Measurements from ENCODE around the gene DGKB.

DGKB gene

DNA sequence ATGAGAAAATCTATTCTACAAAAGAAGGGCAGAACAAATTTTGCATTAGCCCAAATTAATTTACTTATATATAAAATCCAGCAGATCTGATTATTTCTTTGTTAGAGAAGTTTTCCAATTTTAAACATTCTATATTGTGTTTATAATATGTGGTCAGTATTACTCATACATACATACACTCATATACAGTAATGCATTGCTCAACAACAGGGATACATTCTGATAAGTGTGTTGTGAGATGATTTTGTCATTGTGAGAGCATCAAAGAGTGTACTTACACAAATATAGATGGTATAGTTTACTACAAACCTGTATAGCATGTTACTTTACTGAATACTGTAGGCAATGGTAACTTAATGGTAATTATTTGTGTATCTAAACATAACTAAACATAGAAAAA, 673.5 kb downstream of the DGKB start:
- H3K27me3 ChIP-seq (ENCODE audit: low read depth), result no peaks in the 10 kb centered on the region
- DNase-seq (ENCODE audit: low spot score in 2 of 2), result no peak
- no peaks in the 10 kb centered on the region for H3K9me3 ChIP-seq
- H3K4me1 ChIP-seq, result no peaks in the 10 kb centered on the region
- no peak overlapping the region for H3K4me3 ChIP-seq
- in situ Hi-C loops (cut with MboI; ENCODE audit: low sequenced_read_pairs), result no loop called here
- H3K36me3 ChIP-seq (replicated peaks), result no peaks in the 10 kb centered on the region

DNA sequence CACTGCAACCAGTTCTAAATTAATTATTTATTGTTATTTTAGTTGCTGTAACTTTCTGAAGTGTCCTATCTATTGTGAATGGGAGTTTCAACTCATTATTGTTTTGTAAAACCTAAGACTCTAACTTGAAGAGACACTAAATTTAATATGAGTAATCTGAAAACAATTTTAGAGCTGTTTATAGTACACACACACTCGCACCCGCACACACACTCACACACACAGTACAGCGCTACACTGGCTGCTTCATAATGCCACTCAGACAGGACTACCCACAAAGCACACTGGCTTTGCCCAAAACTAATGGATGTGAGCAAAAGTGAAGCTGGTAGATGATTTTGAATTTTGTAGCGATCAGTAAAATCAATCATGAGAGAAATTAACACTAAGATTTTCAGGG, 674.2 kb downstream of the DGKB start:
- no peaks in the 10 kb centered on the region for H3K9me3 ChIP-seq
- no peaks in the 10 kb centered on the region for H3K27me3 ChIP-seq (ENCODE audit: low read depth)
- no peak overlapping the region for H3K4me3 ChIP-seq
- in situ Hi-C loops (cut with MboI; ENCODE audit: low sequenced_read_pairs), result no loop called here
- DNase-seq (ENCODE audit: low spot score in 2 of 2), result no peak
- H3K4me1 ChIP-seq, result no peaks in the 10 kb centered on the region
- H3K36me3 ChIP-seq (replicated peaks), result no peaks in the 10 kb centered on the region

DNA sequence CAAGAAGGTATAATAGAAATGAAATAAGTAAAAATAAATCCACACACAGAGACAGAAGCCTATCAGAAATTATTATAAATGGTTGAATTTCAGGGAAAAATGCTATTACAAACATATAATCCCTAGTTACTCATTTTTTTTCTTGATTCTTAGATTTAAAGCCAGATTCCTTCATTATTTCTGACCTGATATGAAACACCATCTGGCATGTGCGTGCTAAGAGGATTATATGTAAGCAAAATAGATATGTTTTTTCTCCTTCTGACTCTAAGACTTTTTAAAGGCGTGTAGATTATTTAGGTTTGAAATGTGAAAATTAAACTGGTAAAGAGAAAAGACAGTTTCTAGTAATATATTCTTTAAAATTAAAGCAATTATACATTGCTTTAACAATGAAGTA, 676.4 kb downstream of the DGKB start:
- in situ Hi-C loops (cut with MboI; ENCODE audit: low sequenced_read_pairs), result no loop called here
- H3K36me3 ChIP-seq (replicated peaks), result no peaks in the 10 kb centered on the region
- no peak for DNase-seq (ENCODE audit: low spot score in 2 of 2)
- H3K4me1 ChIP-seq, result no peaks in the 10 kb centered on the region
- H3K4me3 ChIP-seq, result no peak overlapping the region
- no peaks in the 10 kb centered on the region for H3K9me3 ChIP-seq
- no peaks in the 10 kb centered on the region for H3K27me3 ChIP-seq (ENCODE audit: low read depth)

DNA sequence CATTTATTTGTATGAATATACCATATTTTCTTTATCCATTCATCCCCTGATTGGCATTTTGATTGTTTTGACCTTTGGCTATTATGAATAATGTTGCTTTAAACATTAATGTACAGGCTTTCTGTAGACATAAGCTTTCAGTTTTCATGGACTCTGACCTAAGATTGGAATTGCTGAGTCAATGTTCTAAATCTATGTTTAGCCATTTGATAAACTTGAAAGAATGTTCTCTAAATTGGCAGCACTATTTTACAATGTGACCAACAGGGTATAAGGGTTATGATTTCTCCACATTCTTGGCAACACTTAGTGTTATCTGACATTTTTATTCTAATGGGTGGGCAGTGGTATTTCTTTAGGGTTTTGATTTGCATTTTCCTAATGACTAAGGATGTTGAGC, 683.4 kb downstream of the DGKB start:
- no peak overlapping the region for H3K4me3 ChIP-seq
- H3K9me3 ChIP-seq, result no peaks in the 10 kb centered on the region
- no peak for DNase-seq (ENCODE audit: low spot score in 2 of 2)
- H3K36me3 ChIP-seq (replicated peaks), result no peaks in the 10 kb centered on the region
- in situ Hi-C loops (cut with MboI; ENCODE audit: low sequenced_read_pairs), result no loop called here
- H3K27me3 ChIP-seq (ENCODE audit: low read depth), result no peaks in the 10 kb centered on the region
- H3K4me1 ChIP-seq, result no peaks in the 10 kb centered on the region

DNA sequence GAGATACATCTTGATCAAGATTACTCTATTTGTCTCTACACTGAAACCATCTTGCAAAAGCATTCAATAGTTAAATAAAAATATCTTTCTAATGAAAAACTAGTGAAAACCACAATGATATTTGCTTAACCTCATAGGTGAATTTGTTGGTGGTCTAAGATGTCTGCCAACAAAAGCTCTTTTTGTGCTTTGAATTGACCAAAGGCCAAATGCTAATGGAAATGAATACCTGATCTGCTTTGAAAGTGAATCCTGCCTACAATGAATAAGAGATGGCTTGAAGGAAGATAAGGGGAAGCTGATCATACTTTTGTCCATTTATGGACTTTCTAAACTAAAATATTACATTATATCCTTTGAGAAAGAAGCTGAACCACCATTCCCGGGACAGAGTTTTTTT, 684.2 kb downstream of the DGKB start:
- in situ Hi-C loops (cut with MboI; ENCODE audit: low sequenced_read_pairs), result no loop called here
- H3K36me3 ChIP-seq (replicated peaks), result no peaks in the 10 kb centered on the region
- no peaks in the 10 kb centered on the region for H3K4me1 ChIP-seq
- H3K9me3 ChIP-seq, result no peaks in the 10 kb centered on the region
- no peak overlapping the region for H3K4me3 ChIP-seq
- H3K27me3 ChIP-seq (ENCODE audit: low read depth), result no peaks in the 10 kb centered on the region
- DNase-seq (ENCODE audit: low spot score in 2 of 2), result no peak

DNA sequence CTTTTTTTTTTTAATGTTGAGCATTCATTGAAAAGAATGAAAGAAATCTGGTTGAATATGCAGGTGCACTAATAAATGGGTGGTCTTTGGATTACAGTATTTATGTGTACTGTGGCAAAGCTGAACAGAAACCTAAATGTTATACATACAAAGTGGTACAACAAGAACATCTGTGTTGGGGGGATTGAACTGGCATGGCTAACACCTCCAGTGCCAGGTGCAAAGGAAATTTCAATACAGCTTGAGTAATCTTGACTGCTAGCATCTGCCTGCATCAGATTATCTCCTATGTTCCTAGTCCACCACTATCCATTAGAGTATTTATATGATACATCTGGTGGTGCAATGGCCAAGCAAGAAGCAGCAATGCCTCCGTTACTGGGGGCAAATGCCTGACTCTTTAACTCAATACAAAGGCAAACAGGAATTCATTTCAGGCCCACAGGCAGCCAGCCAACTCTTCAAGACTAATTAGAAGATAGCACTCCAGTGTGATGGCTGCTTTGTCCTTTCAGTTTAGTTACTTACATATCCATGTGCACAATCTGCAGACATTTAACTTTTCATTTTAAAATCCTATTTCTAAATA, 692.6 kb downstream of the DGKB start:
- DNase-seq (ENCODE audit: low spot score in 2 of 2), result no peak
- in situ Hi-C loops (cut with MboI; ENCODE audit: low sequenced_read_pairs), result no loop called here
- Histone ChIP-seq H3K36me3 (replicated peaks) (no peaks in the 10 kb centered on the region), H3K27me3 (ENCODE audit: low read depth) (no peaks in the 10 kb centered on the region), H3K9me3 (no peaks in the 10 kb centered on the region), H3K4me1 (no peaks in the 10 kb centered on the region), H3K4me3 (no peak overlapping the region)

DNA sequence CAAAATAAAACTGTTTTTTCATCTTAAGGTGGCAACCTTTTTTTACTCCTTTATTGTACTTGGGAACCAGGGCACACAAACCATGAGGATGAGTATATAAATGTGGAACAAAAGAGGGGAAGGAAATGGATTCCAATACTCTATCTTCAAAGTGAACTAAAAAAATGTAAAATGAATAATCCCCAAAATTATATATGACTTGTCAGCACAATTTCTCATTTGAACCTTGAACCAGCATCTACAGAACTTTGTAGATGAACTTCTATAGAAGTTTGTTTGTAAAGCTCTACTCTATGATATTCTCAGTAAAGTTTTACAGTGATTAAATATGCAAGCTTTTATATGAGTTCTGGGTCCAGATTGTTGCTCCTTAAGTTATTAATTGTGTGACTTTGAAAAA, 694.8 kb downstream of the DGKB start:
- in situ Hi-C loops (cut with MboI; ENCODE audit: low sequenced_read_pairs), result no loop called here
- Histone ChIP-seq H3K27me3 (ENCODE audit: low read depth) (no peaks in the 10 kb centered on the region), H3K9me3 (no peaks in the 10 kb centered on the region), H3K4me3 (no peak overlapping the region), H3K4me1 (no peaks in the 10 kb centered on the region), H3K36me3 (replicated peaks) (no peaks in the 10 kb centered on the region)
- no peak for DNase-seq (ENCODE audit: low spot score in 2 of 2)

DNA sequence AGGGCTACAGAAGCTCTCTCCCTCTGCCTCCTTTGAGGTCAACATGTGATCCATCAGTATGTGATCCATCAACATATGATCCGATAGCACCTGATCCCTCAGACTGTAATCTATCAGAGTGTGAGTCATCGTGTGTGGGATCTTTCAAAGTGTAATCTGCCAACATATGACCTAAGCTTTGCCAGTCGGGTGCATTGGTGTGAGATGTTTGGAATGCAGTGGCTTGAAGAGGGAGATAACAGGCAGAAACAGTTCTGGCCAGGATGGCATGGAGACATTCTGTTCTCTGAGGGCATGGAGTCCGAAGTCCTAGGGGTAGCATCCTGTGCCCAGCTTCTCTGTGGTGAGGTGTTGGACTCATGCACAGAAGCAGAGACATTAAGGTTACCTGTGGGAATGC, 695.4 kb downstream of the DGKB start:
- Histone ChIP-seq H3K4me1 (no peaks in the 10 kb centered on the region), H3K4me3 (no peak overlapping the region), H3K27me3 (ENCODE audit: low read depth) (no peaks in the 10 kb centered on the region), H3K36me3 (replicated peaks) (no peaks in the 10 kb centered on the region), H3K9me3 (no peaks in the 10 kb centered on the region)
- in situ Hi-C loops (cut with MboI; ENCODE audit: low sequenced_read_pairs), result no loop called here
- DNase-seq (ENCODE audit: low spot score in 2 of 2), result no peak

DNA sequence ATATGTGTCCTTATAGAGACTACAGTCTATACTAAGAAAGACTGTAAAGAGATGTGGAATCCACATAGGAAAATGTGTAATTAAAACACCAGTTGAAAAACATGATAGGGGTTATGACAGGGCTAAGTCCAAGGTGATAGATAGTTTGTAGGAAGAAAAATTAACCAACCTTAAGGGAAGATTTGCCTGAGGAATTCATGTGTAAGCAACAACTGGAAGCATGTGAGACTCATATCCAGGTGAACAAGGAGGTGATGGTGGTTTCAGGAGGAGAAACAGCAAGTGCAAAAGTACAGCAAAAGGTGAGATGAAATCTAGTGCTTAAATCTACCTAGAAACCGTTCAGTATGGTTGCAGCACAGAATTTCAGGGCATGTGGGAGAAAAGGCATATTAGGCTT, 696.4 kb downstream of the DGKB start:
- H3K27me3 ChIP-seq (ENCODE audit: low read depth), result no peaks in the 10 kb centered on the region
- H3K9me3 ChIP-seq, result no peaks in the 10 kb centered on the region
- no peaks in the 10 kb centered on the region for H3K36me3 ChIP-seq (replicated peaks)
- in situ Hi-C loops (cut with MboI; ENCODE audit: low sequenced_read_pairs), result no loop called here
- H3K4me1 ChIP-seq, result no peaks in the 10 kb centered on the region
- no peak for DNase-seq (ENCODE audit: low spot score in 2 of 2)
- no peak overlapping the region for H3K4me3 ChIP-seq

DNA sequence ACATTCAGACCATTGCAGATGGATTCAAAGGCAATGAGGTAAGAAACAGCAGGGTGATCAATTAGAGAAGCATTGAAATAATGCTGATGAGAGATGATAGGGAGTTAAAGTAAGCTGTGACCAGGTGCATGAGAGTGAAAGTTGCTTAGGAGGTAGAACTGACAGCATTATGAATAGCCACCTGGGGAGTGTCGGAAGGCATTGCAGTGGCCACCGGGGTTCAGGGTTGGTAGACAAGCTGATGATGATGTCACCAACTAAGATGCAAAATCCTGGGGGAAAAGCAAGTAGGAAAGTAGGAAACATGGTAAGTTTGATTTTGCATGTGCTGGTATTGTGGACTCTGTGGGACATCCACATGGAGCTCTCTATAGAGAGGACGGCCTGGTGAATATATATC, 701.2 kb downstream of the DGKB start:
- no peaks in the 10 kb centered on the region for H3K36me3 ChIP-seq (replicated peaks)
- H3K4me1 ChIP-seq, result no peaks in the 10 kb centered on the region
- in situ Hi-C loops (cut with MboI; ENCODE audit: low sequenced_read_pairs), result no loop called here
- H3K4me3 ChIP-seq, result no peak overlapping the region
- no peaks in the 10 kb centered on the region for H3K9me3 ChIP-seq
- no peaks in the 10 kb centered on the region for H3K27me3 ChIP-seq (ENCODE audit: low read depth)
- DNase-seq (ENCODE audit: low spot score in 2 of 2), result no peak

DNA sequence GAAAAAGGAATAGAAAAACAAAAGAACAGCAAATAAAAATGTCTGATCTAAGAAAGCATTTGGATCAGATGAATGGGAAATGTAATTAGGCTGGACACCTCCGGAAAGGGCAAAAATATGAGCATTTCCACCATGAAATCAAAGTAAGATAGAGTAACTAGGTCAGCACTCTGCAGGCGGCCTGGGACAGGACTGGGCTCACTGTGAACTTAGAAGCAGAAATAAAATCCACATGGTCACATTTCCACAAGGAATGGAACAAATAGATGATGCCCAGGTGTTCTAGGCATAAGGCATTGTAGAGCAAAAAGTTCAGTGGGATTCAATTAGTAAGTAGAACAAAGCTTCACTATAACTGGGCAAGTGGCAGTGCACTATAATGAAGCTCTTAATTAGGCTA, 703.2 kb downstream of the DGKB start:
- in situ Hi-C loops (cut with MboI; ENCODE audit: low sequenced_read_pairs), result no loop called here
- Histone ChIP-seq H3K9me3 (no peaks in the 10 kb centered on the region), H3K27me3 (ENCODE audit: low read depth) (no peaks in the 10 kb centered on the region), H3K4me1 (no peaks in the 10 kb centered on the region), H3K4me3 (no peak overlapping the region), H3K36me3 (replicated peaks) (no peaks in the 10 kb centered on the region)
- no peak for DNase-seq (ENCODE audit: low spot score in 2 of 2)

DNA sequence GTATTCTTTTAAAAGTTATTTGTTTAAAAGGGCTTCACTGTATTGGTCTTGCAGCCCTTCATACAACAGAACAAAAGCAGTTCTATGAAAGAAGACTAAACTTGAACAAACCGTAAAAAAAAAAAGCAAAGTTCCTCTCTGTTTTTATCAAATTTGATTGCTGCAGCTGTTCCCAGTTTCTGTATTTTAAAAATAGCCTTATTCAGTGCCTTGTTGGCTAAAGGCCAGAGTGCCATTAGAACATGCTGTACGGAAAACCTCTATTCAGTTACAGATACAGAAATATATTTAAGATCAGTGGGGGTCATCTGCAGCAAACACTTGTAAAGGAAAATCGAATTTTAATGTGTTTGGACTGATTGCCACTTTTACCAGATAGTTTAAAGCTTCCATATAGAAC, 705.3 kb downstream of the DGKB start:
- no peak for DNase-seq (ENCODE audit: low spot score in 2 of 2)
- H3K27me3 ChIP-seq (ENCODE audit: low read depth), result no peaks in the 10 kb centered on the region
- no peaks in the 10 kb centered on the region for H3K4me1 ChIP-seq
- in situ Hi-C loops (cut with MboI; ENCODE audit: low sequenced_read_pairs), result no loop called here
- H3K9me3 ChIP-seq, result no peaks in the 10 kb centered on the region
- no peak overlapping the region for H3K4me3 ChIP-seq
- H3K36me3 ChIP-seq (replicated peaks), result no peaks in the 10 kb centered on the region

DNA sequence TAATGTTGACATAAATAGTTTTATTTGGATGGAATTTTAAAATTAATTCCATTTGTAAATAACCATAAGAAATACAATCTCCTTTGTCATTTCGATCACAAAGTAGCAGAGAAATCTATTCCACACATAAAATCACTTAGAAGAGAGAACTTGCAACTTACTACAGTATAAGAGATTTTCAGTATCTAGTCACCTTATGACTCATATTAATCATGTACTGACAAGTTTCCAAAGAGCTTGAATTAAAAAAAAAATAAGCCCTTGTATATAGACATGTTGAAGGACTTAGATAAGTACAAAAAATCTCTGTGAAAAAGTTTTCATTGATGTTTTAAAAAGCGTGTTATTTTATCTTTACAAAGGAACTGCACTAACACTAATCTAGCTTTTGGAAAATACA, 706.0 kb downstream of the DGKB start:
- H3K36me3 ChIP-seq (replicated peaks), result no peaks in the 10 kb centered on the region
- H3K4me3 ChIP-seq, result no peak overlapping the region
- no peaks in the 10 kb centered on the region for H3K27me3 ChIP-seq (ENCODE audit: low read depth)
- no peak for DNase-seq (ENCODE audit: low spot score in 2 of 2)
- H3K4me1 ChIP-seq, result no peaks in the 10 kb centered on the region
- H3K9me3 ChIP-seq, result no peaks in the 10 kb centered on the region
- in situ Hi-C loops (cut with MboI; ENCODE audit: low sequenced_read_pairs), result no loop called here

DNA sequence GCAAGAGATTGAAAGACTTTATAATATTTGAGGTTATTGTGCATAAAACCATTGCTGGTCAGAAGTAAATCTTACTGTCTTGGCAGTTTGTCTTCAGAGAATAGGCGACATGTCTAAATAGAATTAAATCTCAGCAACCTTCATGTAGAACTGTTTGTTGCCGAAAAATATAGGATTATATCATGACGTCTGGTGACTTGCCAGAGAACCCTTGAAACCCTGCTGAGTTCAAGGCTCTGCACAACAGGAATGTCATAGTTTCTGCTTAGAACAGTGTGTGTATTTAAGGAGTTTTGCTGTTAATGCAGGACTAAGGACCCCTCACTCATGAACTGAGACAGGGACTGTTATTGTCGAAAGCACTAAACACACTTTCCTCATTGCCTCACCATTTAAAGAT, 706.7 kb downstream of the DGKB start:
- Histone ChIP-seq H3K4me3 (no peak overlapping the region), H3K36me3 (replicated peaks) (no peaks in the 10 kb centered on the region), H3K9me3 (no peaks in the 10 kb centered on the region), H3K4me1 (no peaks in the 10 kb centered on the region), H3K27me3 (ENCODE audit: low read depth) (no peaks in the 10 kb centered on the region)
- DNase-seq (ENCODE audit: low spot score in 2 of 2), result no peak
- in situ Hi-C loops (cut with MboI; ENCODE audit: low sequenced_read_pairs), result no loop called here

DNA sequence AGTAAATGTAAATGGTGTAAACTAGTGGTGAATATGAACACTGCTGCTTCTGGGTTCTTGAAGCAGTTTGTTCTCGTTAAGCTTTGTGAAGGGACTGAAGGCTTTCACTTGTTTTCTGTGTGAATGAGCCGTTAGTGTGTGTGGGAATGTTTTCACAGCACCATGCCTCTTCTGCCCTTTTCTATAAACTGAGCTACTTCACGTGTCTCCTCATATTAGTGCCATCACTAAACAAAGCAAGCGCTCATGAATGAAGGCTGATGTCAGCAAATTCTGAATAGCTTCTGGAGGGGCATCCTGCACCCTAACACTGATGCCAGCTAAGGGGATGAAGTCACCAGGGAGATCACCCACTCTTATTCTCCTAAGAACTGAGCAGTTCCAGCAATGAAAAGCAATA, 707.5 kb downstream of the DGKB start:
- H3K4me1 ChIP-seq, result no peaks in the 10 kb centered on the region
- DNase-seq (ENCODE audit: low spot score in 2 of 2), result no peak
- H3K9me3 ChIP-seq, result no peaks in the 10 kb centered on the region
- no peak overlapping the region for H3K4me3 ChIP-seq
- in situ Hi-C loops (cut with MboI; ENCODE audit: low sequenced_read_pairs), result no loop called here
- H3K36me3 ChIP-seq (replicated peaks), result no peaks in the 10 kb centered on the region
- no peaks in the 10 kb centered on the region for H3K27me3 ChIP-seq (ENCODE audit: low read depth)
